HG03378 (cell line): ENCODE measurements around the gene LITAF.

ENCODE experiments used
- ATAC-seq: cut with Tn5 transposase; IDR thresholded peaks from one replicate; pipeline ENCODE4 v1.9.1; 2021; ENCODE audit warnings: mild to moderate bottlenecking, moderate library complexity; ENCODE audit not compliant: unreplicated experiment

The LITAF gene

DNA sequence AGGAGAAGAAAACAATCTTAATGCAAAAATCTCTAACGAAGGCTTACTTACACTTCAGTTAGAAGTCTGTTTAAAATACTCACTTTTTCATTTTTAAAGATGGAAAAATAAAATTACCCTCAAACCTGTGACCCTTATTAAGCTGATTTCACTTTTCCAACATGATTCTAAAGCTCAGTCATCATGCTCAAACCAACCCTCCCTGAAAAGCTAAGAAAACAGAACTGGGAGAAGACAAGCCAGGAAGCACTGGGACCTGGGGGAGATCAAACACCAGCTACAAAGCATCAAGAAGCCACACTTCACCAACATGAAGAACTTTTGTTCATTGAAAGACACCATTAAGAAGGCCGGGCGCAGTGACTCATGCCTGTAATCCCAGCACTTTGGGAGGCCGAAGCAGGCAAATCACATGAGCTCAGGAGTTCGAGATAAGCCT lies 88.8 kb downstream of the LITAF start:
- ATAC-seq = no peak
